Activated CD8-positive, alpha-beta T cell treated with anti-CD3 and anti-CD28 coated beads for 36 hours (primary cell): ENCODE data around the gene SCRN1. TPM values are rescaled to one million over a fixed set of nuclear protein-coding genes. Genes with fewer than 3 reads are reported as not detected.

Source experiments
- ATAC-seq: fragments of 200-7000 bp; cut with Tn5 transposase; one replicate; pipeline ENCODE4 v1.10.0; 2021; ENCODE audit warnings: mild to moderate bottlenecking, moderate library complexity
- CTCF ChIA-PET: fragments of 350-600 bp; sonication (Branson Sonifier 250); formaldehyde crosslinking; loops from one replicate; lab custom pipeline; 2021; ENCODE audit warnings: antibody characterized with exemption; lab: Charles Lee
- POLR2A ChIA-PET: fragments of 350-600 bp; sonication (Branson Sonifier 250); formaldehyde crosslinking; loops from one replicate; lab custom pipeline; 2021; ENCODE audit warnings: antibody characterized with exemption; lab: Charles Lee
- DNase-seq: peaks from one replicate; pipeline ENCODE4 v3.0.0-alpha.2; 2020
- H3K27ac Mint-ChIP-seq: one replicate; pipeline ENCODE4 v1.8.0; 2021; ENCODE audit warnings: mild to moderate bottlenecking, mixed read lengths
- H3K27me3 Mint-ChIP-seq: one replicate; pipeline ENCODE4 v1.8.0; 2021; ENCODE audit warnings: mixed read lengths
- H3K36me3 Mint-ChIP-seq: one replicate; pipeline ENCODE4 v1.8.0; 2021; ENCODE audit warnings: low read depth, mixed read lengths
- H3K4me1 Mint-ChIP-seq: one replicate; pipeline ENCODE4 v1.8.0; 2021; ENCODE audit warnings: low read depth, mixed read lengths
- H3K4me3 Mint-ChIP-seq: one replicate; pipeline ENCODE4 v1.8.0; 2021; ENCODE audit warnings: mild to moderate bottlenecking, moderate library complexity, mixed read lengths
- H3K9me3 Mint-ChIP-seq: one replicate; pipeline ENCODE4 v1.8.0; 2021; ENCODE audit warnings: mixed read lengths
- CTCF ChIP-seq: fragments of 200-600 bp; IDR thresholded peaks from one replicate; pipeline ENCODE4 v1.8.0; 2022; ENCODE audit warnings: antibody characterized with exemption, mild to moderate bottlenecking
- intact Hi-C: fragments of 100-400 bp; cut with micrococcal nuclease; formaldehyde crosslinking; loops from one replicate; pipeline ENCODE4 v1.10.0; 2022
- total RNA-seq, 2 experiments: library from RNA; stranded (reverse); gene quantifications; one replicate each; pipeline ENCODE4 v1.2.3, GENCODE V29; 2021

Gene SCRN1
- total RNA-seq, 2 experiments from 2014 or later: 10.8 to 14.7 TPM

DNA sequence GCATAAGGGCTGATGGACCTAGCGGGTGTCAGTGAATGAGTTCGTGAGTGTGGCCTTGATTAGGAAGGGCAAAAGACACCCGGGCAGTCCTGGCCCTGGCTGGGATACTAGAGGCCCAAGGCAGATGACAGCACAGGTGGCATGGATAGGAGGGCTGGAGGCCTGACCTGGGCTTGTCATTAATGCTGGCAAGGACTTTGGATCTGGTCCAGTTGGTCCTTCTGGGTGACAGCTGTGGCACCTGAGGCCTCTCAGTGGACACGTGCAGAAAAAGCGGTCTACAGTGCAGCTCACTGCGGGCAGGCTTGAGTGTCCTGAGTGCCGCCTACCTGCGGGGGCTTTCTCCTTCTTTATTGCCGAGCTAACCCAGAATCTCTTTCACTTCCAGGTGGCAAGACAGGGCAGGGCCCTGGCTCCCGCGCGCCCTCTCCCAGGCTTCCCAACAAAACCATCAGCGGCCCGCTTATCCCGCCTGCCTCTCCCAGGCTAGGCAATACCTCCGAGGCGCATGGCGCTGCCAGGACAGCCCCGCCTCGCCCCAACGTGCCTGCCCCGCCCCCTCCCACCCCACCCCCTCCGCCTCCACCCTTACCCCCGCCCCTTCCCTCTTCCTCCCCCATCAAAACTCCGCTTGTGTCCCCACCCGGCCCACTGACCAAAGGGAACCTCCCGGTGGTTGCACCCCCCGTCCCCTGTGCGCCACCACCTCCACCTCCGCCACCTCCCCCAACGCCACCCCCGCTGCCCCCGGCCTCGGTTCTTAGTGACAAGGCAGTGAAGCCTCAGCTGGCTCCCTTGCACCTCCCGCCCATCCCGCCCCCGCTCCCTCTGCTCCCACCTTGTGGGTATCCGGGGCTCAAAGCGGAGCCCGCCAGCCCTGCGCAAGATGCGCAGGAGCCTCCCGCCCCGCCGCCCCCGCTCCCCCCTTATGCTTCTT is 105.9 kb downstream of the SCRN1 start:
- intact Hi-C loops: no loop called here
- ChIA-PET POLR2A (no interaction called here), CTCF (interaction anchor here (2.2 kb wide), 1 partner anchor 38 kb away, joined by 6 read pairs; no protein-coding TSS in a partner anchor)
- Mint-ChIP-seq H3K36me3 (no peaks in the 10 kb centered on the region), H3K4me3 (no peak overlapping the region), H3K9me3 (no peaks in the 10 kb centered on the region), H3K4me1 (peaks cover 10% of the 10 kb centered on the region), H3K27ac (no peak overlapping the region), H3K27me3 (peaks cover 3% of the 10 kb centered on the region)
- TF ChIP-seq CTCF: no peak
- no peak for ATAC-seq
- no peak for DNase-seq

- no peak for TF ChIP-seq CTCF
- ChIA-PET POLR2A (no interaction called here), CTCF (interaction anchor here (1.4 kb wide), 1 partner anchor 39 kb away, joined by 4 read pairs; no protein-coding TSS in a partner anchor)
Measured at GRCh38 chr7:29882481-29882880, 107.1 kb downstream of the SCRN1 start.

DNA sequence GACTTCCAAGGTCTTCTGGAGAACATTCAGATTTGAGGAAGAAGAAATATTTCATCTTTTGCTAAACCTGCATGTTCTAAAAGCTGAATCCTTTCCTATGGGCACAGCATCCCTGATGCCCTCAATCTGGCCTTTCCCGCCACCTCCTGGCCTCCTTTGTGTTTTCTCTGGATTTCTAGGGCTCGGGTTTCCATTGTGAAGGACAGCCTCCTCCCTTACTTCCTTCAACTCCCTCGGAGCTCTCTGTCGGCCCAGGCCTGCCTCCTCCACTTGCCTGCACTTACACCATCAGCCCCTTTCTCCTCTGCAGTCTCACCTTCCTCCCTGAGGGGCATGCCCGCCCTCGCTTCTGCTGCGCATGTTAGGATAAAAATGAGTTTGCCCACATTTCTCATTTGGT is 107.9 kb downstream of the SCRN1 start:
- no peaks in the 10 kb centered on the region for H3K36me3 Mint-ChIP-seq
- peaks cover 6% of the 10 kb centered on the region for H3K27me3 Mint-ChIP-seq
- DNase-seq: no peak
- intact Hi-C loops: no loop called here
- ChIA-PET POLR2A (no interaction called here), CTCF (interaction anchor here (1.4 kb wide), 1 partner anchor 39 kb away, joined by 4 read pairs; no protein-coding TSS in a partner anchor)
- no peak for TF ChIP-seq CTCF
- H3K4me3 Mint-ChIP-seq: no peak overlapping the region
- peaks cover 10% of the 10 kb centered on the region for H3K4me1 Mint-ChIP-seq
- H3K9me3 Mint-ChIP-seq: no peaks in the 10 kb centered on the region
- ATAC-seq: no peak
- no peak overlapping the region for H3K27ac Mint-ChIP-seq

More at GRCh38 chr7:29882481-29882880, 107.1 kb downstream of the SCRN1 start:
- no peaks in the 10 kb centered on the region for H3K9me3 Mint-ChIP-seq
- no peaks in the 10 kb centered on the region for H3K36me3 Mint-ChIP-seq
- intact Hi-C loops: no loop called here
- peaks cover 10% of the 10 kb centered on the region for H3K4me1 Mint-ChIP-seq
- H3K27ac Mint-ChIP-seq: no peak overlapping the region
- peaks cover 6% of the 10 kb centered on the region for H3K27me3 Mint-ChIP-seq
- H3K4me3 Mint-ChIP-seq: no peak overlapping the region
- DNase-seq (no peak), ATAC-seq (peak; percentile 32)

DNA sequence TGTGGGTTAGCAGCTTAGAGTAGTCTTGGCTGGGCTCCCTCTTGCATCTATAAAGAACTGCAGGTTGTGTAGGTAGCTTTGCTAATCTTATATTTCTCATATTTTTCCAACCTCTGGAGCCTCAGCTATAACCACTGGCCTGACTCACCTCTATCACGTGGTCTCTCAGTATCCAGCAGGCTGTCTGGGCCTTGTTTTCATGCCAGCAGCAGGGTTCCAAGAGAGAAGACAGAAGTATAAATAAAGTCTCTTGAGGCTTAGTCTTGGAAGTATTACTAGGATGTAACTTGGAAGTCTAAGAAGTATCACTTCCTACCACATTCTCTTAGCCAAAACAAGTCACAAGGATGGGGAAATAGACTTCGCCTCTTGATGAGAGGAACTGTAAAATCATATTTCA is 110.0 kb downstream of the SCRN1 start:
- ChIA-PET CTCF (interaction anchor here (1.3 to 3.8 kb wide), 4 partner anchors 42 to 182 kb away, joined by 3 to 30 read pairs (median 6); no protein-coding TSS in a partner anchor), POLR2A (no interaction called here)
- ATAC-seq: no peak
- TF ChIP-seq CTCF: no peak
- Mint-ChIP-seq H3K4me1 (peaks cover 10% of the 10 kb centered on the region), H3K36me3 (no peaks in the 10 kb centered on the region), H3K27me3 (peaks cover 6% of the 10 kb centered on the region), H3K4me3 (no peak overlapping the region), H3K27ac (no peak overlapping the region), H3K9me3 (no peaks in the 10 kb centered on the region)
- DNase-seq: peak; percentile 24
- intact Hi-C loops: loop anchor here (5.0 kb wide), 2 partner anchors 43 to 183 kb away; no protein-coding TSS in a partner anchor
